GM21737 (cell line): ENCODE data around the gene GSPT1.
A peak's percentile ranks its signal among the peaks of the same experiment; 100 is the strongest.
"Not testable (repeated sequence)": the region's sequence is repeated elsewhere in the genome, so short reads cannot be mapped to it uniquely, and the experiment has no call there.

Experiments used
- ATAC-seq: cut with Tn5 transposase; IDR thresholded peaks from one replicate; pipeline ENCODE4 v1.9.1; 2021; ENCODE audit warnings: mild to moderate bottlenecking, moderate library complexity; ENCODE audit not compliant: unreplicated experiment

GSPT1 gene

GRCh38 chr16:11862489-11862888, 53.3 kb downstream of the GSPT1 start:
- no peak for ATAC-seq

DNA sequence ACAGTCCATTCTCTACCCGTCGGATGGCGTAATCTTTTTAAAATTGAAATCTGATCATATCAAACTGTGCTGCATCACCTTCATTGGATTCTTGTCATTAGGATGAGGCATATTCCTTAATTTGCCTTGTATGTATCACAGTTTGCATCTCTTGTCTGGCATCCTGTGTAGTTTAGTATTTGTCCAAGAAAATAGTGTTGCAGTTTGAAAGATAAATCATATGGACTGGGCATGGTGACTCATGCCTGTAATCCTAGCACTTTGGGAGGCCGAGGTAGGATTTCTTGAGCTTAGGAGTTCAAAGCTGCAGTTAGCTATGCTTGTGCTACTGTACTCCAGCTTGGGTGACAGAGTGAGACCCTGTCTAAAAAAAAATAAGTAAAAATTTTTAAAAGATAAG, 58.6 kb downstream of the GSPT1 start:
- no peak for ATAC-seq

GRCh38 chr16:11852092-11852809, 63.5 kb downstream of the GSPT1 start:
- ATAC-seq = no peak

DNA sequence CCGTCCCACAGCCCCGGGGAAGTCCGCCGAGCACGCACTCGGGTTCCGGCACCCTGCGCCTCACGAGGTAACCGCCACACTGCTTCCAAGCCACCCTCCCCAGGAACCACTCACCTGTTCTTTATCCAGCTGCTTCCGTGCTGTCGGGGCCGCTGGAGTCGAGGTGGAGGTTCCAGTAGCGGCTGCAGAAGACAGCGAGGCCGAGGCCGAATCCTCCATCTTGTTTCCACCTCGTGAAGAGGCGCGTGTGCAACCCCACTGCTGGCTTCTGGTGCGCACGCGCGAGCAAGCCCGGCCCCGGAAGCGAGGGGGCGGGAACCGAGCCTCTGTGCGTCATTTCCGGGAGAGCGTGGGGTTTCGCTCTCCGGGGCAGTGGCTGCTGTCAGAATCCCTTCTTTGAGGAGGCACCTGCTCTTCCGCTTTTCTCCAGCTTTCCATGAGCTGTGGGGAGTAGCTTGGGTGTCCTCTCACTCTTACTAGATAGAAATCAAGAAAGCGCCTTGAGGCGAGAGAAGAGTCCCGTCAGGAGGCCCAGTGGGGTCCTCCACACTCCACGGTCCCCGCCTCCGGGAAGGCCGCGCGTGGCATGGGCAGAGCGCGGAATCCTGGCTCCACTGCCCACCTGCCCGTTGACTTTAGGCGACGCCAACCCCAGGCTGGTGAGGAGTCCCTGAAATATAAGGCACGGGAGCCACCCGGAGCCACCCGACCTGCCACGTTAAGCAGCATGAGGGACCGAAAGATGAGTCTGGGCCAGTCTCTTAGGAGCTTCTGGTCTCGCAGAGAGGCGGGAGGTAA, 64.3 kb downstream of the GSPT1 start, which contains the start of gene RSL1D1:
RSL1D1 (minus strand) TSS at position 249 of the 798 bp plus-strand sequence; CDS start at position 219, 30 bp downstream.
- ATAC-seq = peak; percentile 85

DNA sequence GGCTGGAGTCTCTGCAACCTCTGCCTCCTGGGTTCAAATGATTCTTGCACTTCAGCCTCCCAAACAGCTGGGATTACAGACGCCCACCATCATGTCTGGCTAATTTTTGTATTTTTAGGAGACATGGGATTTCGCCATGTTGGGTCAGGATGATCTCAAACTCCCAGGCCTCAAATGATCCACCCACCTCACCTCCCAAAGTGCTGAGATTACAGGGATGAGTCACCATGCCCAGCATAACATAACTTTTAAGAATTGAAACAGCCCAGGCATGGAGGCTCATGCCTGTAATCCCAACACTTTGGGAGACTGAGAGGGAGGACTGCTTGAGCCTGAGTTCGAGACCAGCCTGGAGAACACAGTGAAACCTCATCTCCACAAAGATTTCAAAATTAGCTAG, 66.9 kb downstream of the GSPT1 start:
- no peak for ATAC-seq

DNA sequence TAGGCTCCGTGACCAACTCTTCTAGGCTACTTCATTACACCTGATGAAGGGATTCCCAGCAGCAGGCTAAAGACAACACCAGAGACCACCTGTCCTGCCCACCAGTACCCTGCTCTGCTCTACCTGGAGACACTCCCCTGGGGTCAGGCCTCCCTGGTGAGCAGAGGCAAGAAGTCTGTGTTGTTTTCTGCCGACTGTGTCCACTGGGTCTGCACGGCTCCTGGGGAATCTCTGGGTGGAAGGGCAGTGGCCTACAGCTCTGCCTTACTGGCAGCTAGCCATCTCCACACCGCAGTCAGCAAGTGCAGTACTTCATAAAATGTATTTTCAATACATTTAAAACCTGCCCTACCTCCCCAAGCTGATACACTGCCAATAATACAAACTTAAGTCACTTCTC, 71.3 kb downstream of the GSPT1 start:
- ATAC-seq = no peak

- ATAC-seq = no peak
Measured at GRCh38 chr16:11843861-11844260, 71.9 kb downstream of the GSPT1 start.

DNA sequence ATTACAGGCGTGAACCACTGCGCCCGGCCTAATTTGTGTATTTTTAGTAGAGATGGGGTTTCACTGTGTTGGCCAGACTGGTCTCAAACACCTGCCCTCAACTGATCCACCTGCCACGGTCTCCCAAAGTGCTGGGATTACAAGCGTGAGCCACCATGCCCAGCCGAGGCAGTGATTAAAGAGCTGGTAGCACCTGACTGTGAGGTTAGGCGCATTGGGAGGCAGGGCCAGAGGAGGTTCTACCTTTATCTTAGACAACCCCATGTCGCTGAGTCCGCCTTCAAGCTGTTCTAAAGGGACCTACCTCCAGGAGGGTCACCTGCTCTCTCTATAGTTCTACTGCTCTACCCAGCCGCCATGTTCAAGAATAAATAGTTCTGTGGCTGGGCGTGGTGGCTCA, 72.5 kb downstream of the GSPT1 start:
- no peak for ATAC-seq

GRCh38 chr16:11841026-11841425, 74.7 kb downstream of the GSPT1 start:
- no peak for ATAC-seq

DNA sequence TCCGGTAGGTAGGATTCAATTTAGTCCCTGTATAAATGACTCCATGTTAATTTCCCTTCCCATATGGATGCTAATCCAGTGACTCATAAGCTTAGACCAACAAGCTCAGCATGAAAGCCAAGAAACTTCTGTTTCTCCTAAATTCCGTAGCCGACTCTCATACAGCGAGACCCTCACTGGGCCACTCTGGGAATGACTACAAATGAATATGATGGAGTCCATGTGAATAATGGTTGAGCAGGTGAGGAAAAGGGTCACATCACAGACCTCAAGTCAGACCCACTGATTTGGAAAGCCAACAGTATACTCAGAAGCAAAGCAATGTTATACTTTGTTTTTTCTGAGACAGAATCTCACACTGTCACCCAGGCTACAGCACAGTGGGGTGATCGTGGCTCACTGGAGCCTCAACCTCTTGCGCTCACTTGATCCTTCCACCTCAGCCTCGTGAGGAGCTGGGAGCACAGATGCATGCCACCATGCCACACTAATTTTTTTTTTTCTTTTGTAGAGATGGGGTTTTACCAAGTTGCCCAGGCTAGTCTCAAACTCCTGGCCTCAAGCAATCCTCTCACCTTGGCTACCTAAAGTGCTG, 79.0 kb downstream of the GSPT1 start:
- no peak for ATAC-seq

GRCh38 chr16:11835891-11836649, 79.7 kb downstream of the GSPT1 start:
- ATAC-seq = no peak

GRCh38 chr16:11835309-11835708, 80.4 kb downstream of the GSPT1 start:
- ATAC-seq = no peak

DNA sequence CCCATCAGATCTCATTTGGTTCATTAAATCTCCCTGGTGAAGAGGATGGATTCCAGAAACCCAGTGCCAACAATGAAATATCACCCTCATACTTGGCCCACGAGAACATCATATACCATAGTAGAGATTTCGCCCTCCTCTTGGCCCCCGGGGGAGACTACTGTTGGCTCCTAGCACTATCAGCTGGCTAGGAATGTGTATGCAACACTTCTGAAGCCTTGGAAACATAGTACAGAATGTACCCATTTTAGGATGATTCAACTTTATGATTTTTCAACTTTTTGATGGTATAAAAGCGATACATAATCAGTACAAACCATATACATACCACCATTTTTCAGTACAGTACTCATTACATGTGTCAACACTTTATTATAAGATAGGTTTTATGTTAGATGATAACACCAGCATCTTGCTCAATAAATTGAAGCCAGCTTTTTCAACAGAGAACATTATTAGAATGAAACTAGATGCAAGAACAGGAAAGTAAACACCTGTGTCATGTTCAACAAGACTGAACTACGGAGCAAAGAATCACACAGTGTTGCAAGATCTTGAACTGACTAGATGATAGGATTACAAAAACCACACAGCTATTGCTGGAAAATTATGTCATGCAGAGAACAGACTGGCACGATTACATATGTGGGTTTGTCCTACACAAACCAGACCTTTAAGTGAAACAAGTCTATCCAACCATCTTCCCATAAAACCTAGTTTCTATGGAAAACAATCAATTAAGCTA, 81.6 kb downstream of the GSPT1 start:
- ATAC-seq = no peak

DNA sequence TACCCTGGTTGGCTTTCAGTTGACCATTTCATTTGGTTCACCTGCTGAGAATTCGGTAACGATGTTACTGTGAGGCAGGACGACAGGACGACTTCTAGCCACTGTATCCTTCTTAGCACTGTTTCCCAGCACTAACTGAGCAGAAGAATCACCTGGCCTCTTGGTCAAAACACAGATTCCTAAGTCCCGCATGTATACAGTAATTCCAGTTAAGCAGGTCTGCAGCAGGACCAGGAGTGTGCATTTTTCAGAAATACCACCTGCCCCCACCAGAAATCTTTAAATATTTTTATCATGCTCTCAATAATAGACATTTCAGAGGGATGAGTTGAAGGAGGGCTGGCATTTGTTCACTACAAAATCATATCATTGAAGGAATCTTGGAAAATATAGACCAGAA, 87.1 kb downstream of the GSPT1 start:
- ATAC-seq = no peak

GRCh38 chr16:11825520-11826165, 90.1 kb downstream of the GSPT1 start:
- ATAC-seq = not testable (repeated sequence)

- no peak for ATAC-seq
Measured at GRCh38 chr16:11824362-11824761, 91.4 kb downstream of the GSPT1 start.

DNA sequence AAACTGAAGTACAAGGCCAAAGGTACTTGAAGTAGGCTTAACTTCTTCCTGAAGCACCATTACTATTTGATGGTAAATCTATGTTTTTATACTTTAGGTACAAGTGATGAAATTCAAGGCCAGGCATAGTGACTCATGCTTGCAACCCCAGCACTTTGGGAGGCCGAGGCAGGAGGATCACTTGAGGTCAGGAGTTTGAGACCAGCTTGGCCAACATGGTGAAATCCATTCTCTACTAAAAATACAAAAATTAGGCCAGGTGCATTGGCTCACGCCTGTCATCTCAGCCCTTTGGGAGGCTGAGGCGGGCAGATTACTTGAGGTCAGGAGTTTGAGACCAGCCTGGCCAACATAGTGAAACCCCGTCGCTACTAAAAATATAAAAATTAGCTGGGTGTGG, 92.1 kb downstream of the GSPT1 start:
- not testable (repeated sequence) for ATAC-seq

- no peak for ATAC-seq
Measured at GRCh38 chr16:11819798-11820197, 96.0 kb downstream of the GSPT1 start.

DNA sequence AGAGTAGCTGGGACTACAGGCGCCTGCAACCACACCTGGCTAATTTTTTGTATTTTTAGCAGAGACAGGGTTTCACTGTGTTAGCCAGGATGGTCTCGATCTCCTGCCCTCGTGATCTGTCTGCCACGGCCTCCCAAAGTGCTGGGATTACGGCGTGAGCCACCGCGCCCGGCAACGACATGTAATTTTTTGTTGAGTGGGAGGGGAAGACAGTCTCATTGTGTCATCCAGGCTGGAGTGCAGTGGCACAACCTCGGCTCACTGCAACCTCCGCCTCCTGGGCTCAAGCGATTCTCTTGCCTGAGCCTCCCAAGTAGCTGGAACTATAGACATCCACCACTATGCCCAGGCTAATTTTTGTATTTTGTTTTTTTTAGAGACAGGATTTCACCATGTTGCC, 96.8 kb downstream of the GSPT1 start:
- ATAC-seq = not testable (repeated sequence)
